AG09309 (cell line): ENCODE data around the gene SRPX.

Experiments
- DNase-seq: peaks from one replicate; pipeline ENCODE4 v3.0.0-alpha.2; 2010; ENCODE audit warnings: low read depth
- H3K4me3 ChIP-seq: 2 replicates; pipeline ENCODE4 v1.5.1; 2011; ENCODE audit warnings: mild to moderate bottlenecking, low read depth, low read length, moderate library complexity; ENCODE audit not compliant: control insufficient read depth
- CTCF ChIP-seq: IDR thresholded peaks from 2 replicates; pipeline ENCODE4 v1.5.1; 2011; ENCODE audit warnings: mild to moderate bottlenecking, low read depth, low read length, inconsistent platforms; ENCODE audit not compliant: insufficient read depth, control insufficient read depth; ENCODE audit errors: missing control alignments

SRPX gene

DNA sequence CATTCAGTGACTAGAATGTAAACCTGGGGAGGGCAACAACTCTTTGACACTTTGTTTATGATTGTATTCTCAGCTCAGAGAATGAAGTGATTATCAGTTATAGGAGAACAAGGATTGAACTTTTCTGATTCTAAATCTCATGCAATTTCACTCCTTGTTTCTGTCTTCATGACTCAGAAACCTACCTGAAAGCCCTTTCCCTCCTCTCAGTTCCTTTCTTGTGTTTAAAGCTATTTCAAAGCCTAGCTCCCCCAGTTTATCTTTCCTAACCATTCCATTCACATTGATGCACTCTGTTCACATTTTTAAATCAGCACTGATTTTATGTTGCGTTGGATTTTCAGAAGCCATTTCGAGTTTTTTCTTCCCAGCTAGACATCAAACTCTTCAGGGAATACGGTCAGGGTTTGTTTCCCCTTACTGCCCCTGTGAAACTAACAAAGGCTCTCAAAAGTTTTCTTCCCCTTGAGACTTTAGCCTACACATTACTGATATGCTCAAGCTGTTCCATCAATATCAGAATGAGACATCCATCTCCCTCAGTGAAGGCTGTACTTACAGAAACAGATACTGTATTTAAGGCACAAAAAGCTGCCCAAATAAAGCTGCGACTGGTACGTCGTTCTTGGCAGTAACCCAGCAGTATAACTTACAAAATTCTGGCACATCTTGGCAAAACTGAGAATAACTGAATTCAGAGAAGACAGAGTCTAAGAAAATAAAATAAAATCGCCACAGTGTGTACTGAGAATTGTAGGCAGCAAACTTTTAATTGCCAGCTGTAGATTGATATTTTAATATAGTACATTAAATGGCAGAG lies 31.0 kb downstream of the SRPX start:
- no peak for TF ChIP-seq CTCF
- no peak for DNase-seq
- H3K4me3 ChIP-seq, result no peak overlapping the region

- DNase-seq, result no peak
- no peak for TF ChIP-seq CTCF
Observed at GRCh38 chrX:38183596-38183995, 37.1 kb downstream of the SRPX start.

GRCh38 chrX:38181357-38181756 lies 39.3 kb downstream of the SRPX start:
- DNase-seq, result no peak
- TF ChIP-seq CTCF, result no peak
- H3K4me3 ChIP-seq, result no peak overlapping the region

More at GRCh38 chrX:38183596-38183995, 37.1 kb downstream of the SRPX start:
- no peak overlapping the region for H3K4me3 ChIP-seq

DNA sequence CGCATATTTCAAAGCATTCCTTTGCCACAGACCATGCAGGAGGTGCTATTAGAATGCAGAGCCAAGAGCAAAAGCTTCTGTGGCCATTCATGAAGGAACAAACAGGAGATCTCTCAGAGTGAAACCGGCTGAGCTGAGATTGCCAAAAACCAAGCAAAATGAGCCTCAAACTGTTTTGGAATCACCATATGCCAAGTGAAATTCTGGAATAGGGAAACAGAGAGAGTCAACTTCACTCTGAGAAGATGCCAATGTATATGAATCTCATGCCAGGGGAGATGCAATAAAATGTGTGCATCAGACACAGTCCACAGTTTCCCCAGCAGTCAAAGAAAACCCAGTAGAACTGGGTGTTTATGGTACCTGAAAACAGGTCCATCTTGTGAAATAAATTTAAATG lies 42.3 kb downstream of the SRPX start:
- no peak overlapping the region for H3K4me3 ChIP-seq
- TF ChIP-seq CTCF, result no peak
- DNase-seq, result no peak

DNA sequence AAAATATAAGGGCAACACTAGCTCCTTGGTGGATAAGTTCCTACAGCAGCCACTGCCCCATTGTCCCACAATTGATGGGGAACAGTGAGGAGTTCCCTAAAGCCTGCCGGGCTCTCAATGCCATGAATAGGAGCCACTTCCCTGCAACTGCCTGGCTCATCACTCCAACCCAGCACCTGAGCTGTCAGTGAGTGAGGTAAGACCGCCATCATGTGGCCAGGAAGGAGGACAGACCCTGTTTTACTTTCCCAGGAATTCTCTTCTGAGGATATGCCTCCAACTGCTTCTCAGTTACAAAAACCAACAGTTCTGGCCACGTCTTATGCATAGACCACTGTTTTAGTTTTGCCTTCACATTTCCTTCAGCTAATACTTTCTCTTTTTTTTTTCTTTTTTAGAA lies 45.5 kb downstream of the SRPX start:
- no peak overlapping the region for H3K4me3 ChIP-seq
- no peak for DNase-seq

GRCh38 chrX:38172596-38172995 lies 48.1 kb downstream of the SRPX start:
- no peak for TF ChIP-seq CTCF
- H3K4me3 ChIP-seq, result no peak overlapping the region
- DNase-seq, result no peak

More for the DNA sequence above, 45.5 kb downstream of the SRPX start:
- peak; percentile 57 for TF ChIP-seq CTCF
